ENCODE data around the gene ERBB4. TPM values are rescaled to one million over a fixed set of nuclear protein-coding genes. Genes with fewer than 3 reads are reported as not detected.

ERBB4 gene
- total and polyA plus RNA-seq, 2 of the 8 experiments (the other 6 are each of a cell fraction or from before 2014, with no cell fraction given) = 0.34 to 1.3 TPM

- TF ChIP-seq ATF2 (IDR thresholded peaks at IDR 0.05; ENCODE audit: low read length) (no peak), RFX5 (IDR thresholded peaks at IDR 0.05; ENCODE audit: borderline replicate concordance, low read depth, low read length) (no peak), BRCA1 (IDR thresholded peaks at IDR 0.05; ENCODE audit: low read depth, low read length) (no peak), USF2 (IDR thresholded peaks at IDR 0.05; ENCODE audit: low read length) (no peak)
Measured at GRCh38 chr2:212473211-212473610, 65.4 kb downstream of the ERBB4 start (continued).
